GM19193 (cell line): ENCODE measurements around the gene RS1.

Experiments used
- POLR2A ChIP-seq: IDR thresholded peaks from 4 replicates; pipeline ENCODE4 v1.6.1; 2011; ENCODE audit not compliant: insufficient read depth, insufficient read length; ENCODE audit errors: extremely low read depth

RS1 gene

GRCh38 chrX:18643853-18644252 is 28.1 kb downstream of the RS1 start:
- no peak for TF ChIP-seq POLR2A

DNA sequence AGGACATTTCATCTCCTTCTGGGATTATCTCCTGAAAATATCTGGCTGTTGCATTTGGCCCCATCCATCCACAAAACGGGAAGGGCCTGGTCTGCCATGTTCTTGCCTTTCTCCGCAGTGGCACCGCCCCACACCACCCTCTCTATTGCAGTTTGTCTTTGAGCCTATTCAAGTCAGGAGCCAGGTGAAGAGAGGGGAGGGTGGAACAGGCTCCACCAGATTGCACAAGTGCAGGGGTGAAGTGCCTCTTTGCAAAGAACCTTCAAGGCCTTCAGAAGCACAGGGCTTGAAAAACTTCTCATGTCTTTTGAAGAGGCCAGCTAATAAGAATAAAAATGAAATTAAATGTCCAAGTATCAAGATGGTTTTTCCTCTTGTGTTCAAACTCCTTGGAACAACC is 28.7 kb downstream of the RS1 start:
- TF ChIP-seq POLR2A: no peak

DNA sequence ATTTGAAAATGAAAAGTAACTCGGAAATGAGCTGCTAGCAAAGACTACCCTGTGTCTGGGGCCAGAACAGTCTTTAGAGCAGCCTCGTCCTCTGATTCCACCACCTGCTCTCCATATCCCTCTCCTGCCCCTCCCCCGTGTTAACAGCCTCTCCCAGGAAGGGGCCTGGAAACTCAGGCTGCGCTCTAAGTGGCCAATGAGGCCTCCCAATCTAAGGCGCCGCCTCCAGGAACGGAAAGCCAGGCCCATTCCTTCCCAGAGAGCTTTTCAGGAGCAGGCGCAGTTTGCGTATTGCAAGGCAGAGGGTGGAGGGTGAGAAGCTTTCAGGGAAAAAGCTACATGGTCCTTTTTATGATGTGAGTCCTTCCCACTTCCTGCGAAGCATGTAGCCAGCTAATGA is 31.2 kb downstream of the RS1 start:
- TF ChIP-seq POLR2A: no peak

GRCh38 chrX:18639280-18639679 is 32.6 kb downstream of the RS1 start:
- no peak for TF ChIP-seq POLR2A

- no peak for TF ChIP-seq POLR2A
These were observed 33.5 kb downstream of the RS1 start for GRCh38 chrX:18638398-18638797.

- no peak for TF ChIP-seq POLR2A
These were observed 41.0 kb downstream of the RS1 start for GRCh38 chrX:18630934-18631333.

GRCh38 chrX:18624599-18624998 is 47.3 kb downstream of the RS1 start:
- no peak for TF ChIP-seq POLR2A

DNA sequence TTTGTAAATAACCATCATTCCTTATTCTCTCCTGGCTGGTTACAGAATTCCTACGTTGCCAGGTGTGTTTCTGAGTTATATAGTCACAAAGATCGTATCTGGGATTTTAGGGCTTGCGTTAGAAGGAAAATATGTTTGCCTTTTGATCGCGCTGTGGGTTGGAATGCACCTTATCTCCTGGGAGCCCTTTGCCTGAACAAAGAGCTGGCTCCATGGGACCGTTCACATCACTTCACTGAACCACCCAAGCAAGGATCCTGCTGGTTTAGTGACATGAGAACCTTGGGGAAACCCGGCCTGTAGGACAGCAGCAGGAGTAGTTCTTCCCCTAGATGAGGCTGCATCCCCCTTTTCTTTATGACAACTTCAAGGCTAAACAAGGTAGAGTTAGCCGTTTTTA is 51.6 kb downstream of the RS1 start:
- TF ChIP-seq POLR2A: no peak

GRCh38 chrX:18619288-18619687 is 52.6 kb downstream of the RS1 start:
- TF ChIP-seq POLR2A: no peak

- no peak for TF ChIP-seq POLR2A
These were observed 54.5 kb downstream of the RS1 start for GRCh38 chrX:18617407-18617750.

DNA sequence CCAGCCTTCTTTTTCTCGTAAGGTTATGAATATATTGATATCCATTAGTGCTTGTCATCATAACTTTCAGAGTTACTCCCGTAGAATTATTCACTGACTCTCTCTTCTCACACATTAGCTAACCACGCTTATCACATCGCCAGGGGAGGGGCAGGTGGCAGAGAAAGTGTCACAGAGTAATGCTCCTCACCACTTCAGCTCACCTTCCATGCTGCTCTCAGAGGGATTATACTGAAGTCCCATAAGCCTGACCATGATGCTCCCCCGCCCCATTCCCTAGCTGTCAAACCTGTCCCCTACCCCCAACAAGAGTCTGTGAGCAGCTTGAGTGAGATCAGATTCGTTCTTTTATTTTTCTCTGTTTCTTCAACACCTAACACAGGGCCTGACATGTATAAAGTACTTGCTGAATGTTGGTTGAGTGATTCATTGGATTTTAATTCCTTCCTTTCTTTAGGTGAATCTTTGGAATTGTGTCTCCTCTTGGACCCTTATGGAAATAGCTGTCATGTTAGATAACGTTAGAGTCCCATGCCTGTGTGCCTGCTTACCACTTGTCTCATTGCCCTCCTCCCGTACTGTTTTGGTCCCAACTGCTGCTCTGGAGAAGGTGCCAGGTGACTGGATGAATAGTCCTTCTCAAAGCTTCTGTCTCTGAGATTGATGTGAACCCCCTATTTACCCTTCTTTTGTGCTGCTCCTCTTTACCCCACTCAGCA is 55.1 kb downstream of the RS1 start:
- no peak for TF ChIP-seq POLR2A

- TF ChIP-seq POLR2A: no peak
These were observed 57.8 kb downstream of the RS1 start for GRCh38 chrX:18613930-18614639.

GRCh38 chrX:18607966-18608365 is 63.9 kb downstream of the RS1 start:
- no peak for TF ChIP-seq POLR2A

DNA sequence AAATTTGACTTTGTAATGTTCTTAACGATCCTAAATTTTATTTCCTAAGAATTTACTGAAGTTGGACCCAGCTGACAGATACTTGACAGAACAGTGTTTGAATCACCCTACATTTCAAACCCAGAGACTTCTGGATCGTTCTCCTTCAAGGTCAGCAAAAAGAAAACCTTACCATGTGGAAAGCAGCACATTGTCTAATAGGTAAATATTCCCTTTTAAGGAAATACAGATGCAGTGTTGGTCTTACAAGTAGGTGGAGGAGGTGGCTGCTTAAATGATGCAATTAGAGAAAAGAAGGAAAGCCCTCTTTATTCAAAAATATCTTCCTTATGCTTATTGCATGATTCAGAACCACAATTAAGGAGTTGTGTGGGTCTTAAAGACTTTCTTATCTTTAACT is 73.5 kb downstream of the RS1 start:
- no peak for TF ChIP-seq POLR2A

- no peak for TF ChIP-seq POLR2A
These were observed 75.8 kb downstream of the RS1 start for GRCh38 chrX:18596096-18596495.

GRCh38 chrX:18594079-18594478 is 77.8 kb downstream of the RS1 start:
- TF ChIP-seq POLR2A: no peak
